GM23338 (cell line): ENCODE data around the gene L1CAM. TPM values are rescaled to one million over a fixed set of nuclear protein-coding genes. Genes with fewer than 3 reads are reported as not detected.

Experiments used
- ATAC-seq: fragments of 200-7000 bp; cut with Tn5 transposase; 3 replicates; pipeline ENCODE4 v1.9.1; 2020
- DNase-seq: peaks from one replicate; pipeline ENCODE4 v3.0.0-alpha.2; 2015; ENCODE audit warnings: low spot score
- H2AFZ ChIP-seq: fragments of 200-600 bp; sonication (generic); 2 replicates; pipeline ENCODE4 v1.8.0; 2016; ENCODE audit warnings: antibody characterized with exemption, mild to moderate bottlenecking, moderate library complexity
- H3F3A ChIP-seq: fragments of 200-600 bp; sonication (generic); replicated peaks from 2 replicates; pipeline ENCODE4 v1.8.0; 2017; ENCODE audit warnings: antibody characterized with exemption, mixed run types, low read depth
- H3K27ac ChIP-seq: fragments of 200-600 bp; sonication (generic); 2 replicates; pipeline ENCODE4 v1.6.1; 2016; ENCODE audit warnings: low read depth
- H3K27me3 ChIP-seq: fragments of 200-600 bp; sonication (generic); 2 replicates; pipeline ENCODE4 v1.8.0; 2016; ENCODE audit warnings: mild to moderate bottlenecking, mixed run types, moderate library complexity; ENCODE audit not compliant: insufficient read depth
- H3K36me3 ChIP-seq: fragments of 200-600 bp; sonication (generic); 2 replicates; pipeline ENCODE4 v1.8.0; 2016; ENCODE audit warnings: mild to moderate bottlenecking; ENCODE audit not compliant: insufficient read depth
- H3K4me1 ChIP-seq: fragments of 200-600 bp; sonication (generic); 2 replicates; pipeline ENCODE4 v1.8.0; 2016; ENCODE audit warnings: mild to moderate bottlenecking, moderate library complexity; ENCODE audit not compliant: insufficient read depth
- H3K4me2 ChIP-seq: fragments of 200-600 bp; sonication (generic); 2 replicates; pipeline ENCODE4 v1.7.1; 2017; ENCODE audit warnings: mixed run types
- H3K4me3 ChIP-seq: fragments of 200-600 bp; sonication (generic); 2 replicates; pipeline ENCODE4 v1.6.1; 2016; ENCODE audit warnings: mixed run types
- H3K79me2 ChIP-seq: fragments of 200-600 bp; sonication (generic); replicated peaks from 2 replicates; pipeline ENCODE4 v1.8.0; 2017; ENCODE audit warnings: mild to moderate bottlenecking; ENCODE audit not compliant: insufficient read depth
- H3K9me2 ChIP-seq: fragments of 200-600 bp; sonication (generic); 2 replicates; pipeline ENCODE4 v1.8.0; 2017; ENCODE audit not compliant: insufficient read depth
- H4K20me1 ChIP-seq: fragments of 200-600 bp; sonication (generic); replicated peaks from 2 replicates; pipeline ENCODE4 v1.8.0; 2017; ENCODE audit warnings: mild to moderate bottlenecking; ENCODE audit not compliant: insufficient read depth
- H3K27ac Mint-ChIP-seq: 2 replicates; pipeline ENCODE4 v1.8.0; 2020; ENCODE audit warnings: inconsistent platforms, mild to moderate bottlenecking, moderate library complexity, mixed read lengths
- H3K27me3 Mint-ChIP-seq: 3 replicates; pipeline ENCODE4 v1.8.0; 2022; ENCODE audit warnings: low read depth, mild to moderate bottlenecking, moderate library complexity, mixed read lengths, inconsistent platforms; ENCODE audit not compliant: insufficient read depth, poor library complexity
- H3K36me3 Mint-ChIP-seq: 3 replicates; pipeline ENCODE4 v1.8.0; 2021; ENCODE audit warnings: low read depth, mild to moderate bottlenecking, inconsistent platforms, moderate library complexity, mixed read lengths
- H3K4me1 Mint-ChIP-seq: 3 replicates; pipeline ENCODE4 v1.8.0; 2020; ENCODE audit warnings: mild to moderate bottlenecking, inconsistent platforms, mixed read lengths
- H3K4me3 Mint-ChIP-seq: 3 replicates; pipeline ENCODE4 v1.8.0; 2021; ENCODE audit warnings: moderate library complexity, mild to moderate bottlenecking, inconsistent platforms, mixed read lengths
- H3K9me3 Mint-ChIP-seq: 3 replicates; pipeline ENCODE4 v1.8.0; 2020; ENCODE audit warnings: moderate library complexity, mild to moderate bottlenecking, inconsistent platforms, mixed read lengths
- CREB1 ChIP-seq: fragments of 250-450 bp; sonication (Bioruptor Pico); IDR thresholded peaks from 2 replicates; pipeline ENCODE4 v1.5.0; 2020; ENCODE audit warnings: low read depth, mild to moderate bottlenecking, moderate library complexity
- ETS1 ChIP-seq: IDR thresholded peaks from 2 replicates; pipeline ENCODE4 v1.6.1; 2016; ENCODE audit warnings: antibody characterized with exemption
- EZH2 ChIP-seq: fragments of 200-600 bp; sonication (generic); IDR thresholded peaks from one replicate; pipeline ENCODE4 v1.8.0; 2017; ENCODE audit warnings: antibody characterized with exemption, mild to moderate bottlenecking, low read depth; ENCODE audit not compliant: unreplicated experiment
- EZH2phosphoT487 ChIP-seq: fragments of 200-600 bp; sonication (generic); IDR thresholded peaks from one replicate; pipeline ENCODE4 v1.8.1; 2018; ENCODE audit warnings: antibody characterized with exemption; ENCODE audit not compliant: unreplicated experiment
- JUNB ChIP-seq: IDR thresholded peaks from one replicate; pipeline ENCODE4 v1.6.1; 2016; ENCODE audit warnings: antibody characterized with exemption; ENCODE audit not compliant: unreplicated experiment
- NANOG ChIP-seq: IDR thresholded peaks from 2 replicates; pipeline ENCODE4 v1.6.1; 2016; ENCODE audit warnings: antibody characterized with exemption, borderline replicate concordance
- STAT1 ChIP-seq: IDR thresholded peaks from one replicate; pipeline ENCODE4 v1.6.1; 2016; ENCODE audit warnings: antibody characterized with exemption; ENCODE audit not compliant: unreplicated experiment
- ZNF331 ChIP-seq: fragments of 250-450 bp; sonication (Bioruptor Pico); IDR thresholded peaks from 2 replicates; pipeline ENCODE4 v1.5.0; 2020; ENCODE audit warnings: low read depth, mild to moderate bottlenecking, moderate library complexity
- polyA plus RNA-seq: library from polyadenylated mRNA; unstranded; fragments of >200 nt; fragmentation: Nextera tagmentation; extraction: Ambion mirVana; gene quantifications from 2 replicates; pipeline ENCODE4 v1.2.1, GENCODE V29; 2016
- total RNA-seq: library from RNA; depleted of rRNA; stranded (reverse); fragments of >200 nt; shearing (Covaris generic); gene quantifications from 2 replicates; pipeline ENCODE4 v1.2.3, GENCODE V29; 2014
- TF ChIP-seq, protein P1 (sequence below), 2 experiments: fragments of 200-600 bp in 1 of 2; sonication (generic) in 1 of 2; conservative IDR thresholded peaks; 2 replicates each; pipeline versions ENCODE4 v1.5.1 to v1.6.1; 2016 to 2017; ENCODE audit warnings: antibody characterized with exemption in 2 of 2, low read depth in 2 of 2, mild to moderate bottlenecking in 2 of 2, moderate library complexity in 1 of 2
- TF ChIP-seq, protein P2 (sequence below): fragments of 250-450 bp; sonication (Bioruptor Pico); IDR thresholded peaks from 2 replicates; pipeline ENCODE4 v1.5.0; 2020; ENCODE audit warnings: mild to moderate bottlenecking, moderate library complexity
- TF ChIP-seq, protein P3 (sequence below): IDR thresholded peaks from one replicate; pipeline ENCODE4 v1.6.1; 2018; ENCODE audit warnings: antibody characterized with exemption; ENCODE audit not compliant: unreplicated experiment

The L1CAM gene
- total and polyA plus RNA-seq, 2 experiments from 2014 or later, result 7.4 to 29.2 TPM

DNA sequence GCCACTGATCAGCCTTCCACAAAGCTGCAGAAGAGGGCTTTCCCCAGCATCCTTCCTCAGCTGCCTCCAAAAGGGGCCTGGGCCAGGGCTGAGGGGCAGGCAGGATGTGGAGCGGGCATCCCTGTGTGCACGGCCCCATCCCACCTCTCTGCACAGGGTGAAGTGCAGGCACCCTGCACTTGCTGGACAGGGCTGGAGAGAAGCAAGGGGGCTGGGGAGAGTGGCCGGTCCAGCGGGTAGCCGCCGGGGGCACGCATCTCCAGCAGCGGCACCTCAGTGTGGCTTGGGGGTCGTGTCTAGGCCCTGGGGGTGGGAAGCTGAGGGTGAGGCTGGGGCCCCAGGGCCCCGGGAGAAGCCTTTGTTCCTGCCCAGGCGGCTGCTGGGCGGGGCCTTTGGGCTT lies 21.5 kb upstream of the L1CAM start:
- no peak for ATAC-seq
- H3K27me3 ChIP-seq, result no peaks in the 10 kb centered on the region
- H3K4me1 ChIP-seq, result no peaks in the 10 kb centered on the region
- H3K9me2 ChIP-seq, result no peaks in the 10 kb centered on the region
- TF ChIP-seq EZH2phosphoT487 (no peak), STAT1 (no peak), EZH2 (no peak), ZNF331 (CRISPR knock-in tag) (no peak), ETS1 (no peak), JUNB (no peak), NANOG (no peak), CREB1 (no peak)
- TF ChIP-seq, protein P1, sequence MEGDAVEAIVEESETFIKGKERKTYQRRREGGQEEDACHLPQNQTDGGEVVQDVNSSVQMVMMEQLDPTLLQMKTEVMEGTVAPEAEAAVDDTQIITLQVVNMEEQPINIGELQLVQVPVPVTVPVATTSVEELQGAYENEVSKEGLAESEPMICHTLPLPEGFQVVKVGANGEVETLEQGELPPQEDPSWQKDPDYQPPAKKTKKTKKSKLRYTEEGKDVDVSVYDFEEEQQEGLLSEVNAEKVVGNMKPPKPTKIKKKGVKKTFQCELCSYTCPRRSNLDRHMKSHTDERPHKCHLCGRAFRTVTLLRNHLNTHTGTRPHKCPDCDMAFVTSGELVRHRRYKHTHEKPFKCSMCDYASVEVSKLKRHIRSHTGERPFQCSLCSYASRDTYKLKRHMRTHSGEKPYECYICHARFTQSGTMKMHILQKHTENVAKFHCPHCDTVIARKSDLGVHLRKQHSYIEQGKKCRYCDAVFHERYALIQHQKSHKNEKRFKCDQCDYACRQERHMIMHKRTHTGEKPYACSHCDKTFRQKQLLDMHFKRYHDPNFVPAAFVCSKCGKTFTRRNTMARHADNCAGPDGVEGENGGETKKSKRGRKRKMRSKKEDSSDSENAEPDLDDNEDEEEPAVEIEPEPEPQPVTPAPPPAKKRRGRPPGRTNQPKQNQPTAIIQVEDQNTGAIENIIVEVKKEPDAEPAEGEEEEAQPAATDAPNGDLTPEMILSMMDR (conservative IDR thresholded peaks at IDR 0.05; ENCODE audit: low read depth in 2 of 2), result no peak
- TF ChIP-seq, protein P2, sequence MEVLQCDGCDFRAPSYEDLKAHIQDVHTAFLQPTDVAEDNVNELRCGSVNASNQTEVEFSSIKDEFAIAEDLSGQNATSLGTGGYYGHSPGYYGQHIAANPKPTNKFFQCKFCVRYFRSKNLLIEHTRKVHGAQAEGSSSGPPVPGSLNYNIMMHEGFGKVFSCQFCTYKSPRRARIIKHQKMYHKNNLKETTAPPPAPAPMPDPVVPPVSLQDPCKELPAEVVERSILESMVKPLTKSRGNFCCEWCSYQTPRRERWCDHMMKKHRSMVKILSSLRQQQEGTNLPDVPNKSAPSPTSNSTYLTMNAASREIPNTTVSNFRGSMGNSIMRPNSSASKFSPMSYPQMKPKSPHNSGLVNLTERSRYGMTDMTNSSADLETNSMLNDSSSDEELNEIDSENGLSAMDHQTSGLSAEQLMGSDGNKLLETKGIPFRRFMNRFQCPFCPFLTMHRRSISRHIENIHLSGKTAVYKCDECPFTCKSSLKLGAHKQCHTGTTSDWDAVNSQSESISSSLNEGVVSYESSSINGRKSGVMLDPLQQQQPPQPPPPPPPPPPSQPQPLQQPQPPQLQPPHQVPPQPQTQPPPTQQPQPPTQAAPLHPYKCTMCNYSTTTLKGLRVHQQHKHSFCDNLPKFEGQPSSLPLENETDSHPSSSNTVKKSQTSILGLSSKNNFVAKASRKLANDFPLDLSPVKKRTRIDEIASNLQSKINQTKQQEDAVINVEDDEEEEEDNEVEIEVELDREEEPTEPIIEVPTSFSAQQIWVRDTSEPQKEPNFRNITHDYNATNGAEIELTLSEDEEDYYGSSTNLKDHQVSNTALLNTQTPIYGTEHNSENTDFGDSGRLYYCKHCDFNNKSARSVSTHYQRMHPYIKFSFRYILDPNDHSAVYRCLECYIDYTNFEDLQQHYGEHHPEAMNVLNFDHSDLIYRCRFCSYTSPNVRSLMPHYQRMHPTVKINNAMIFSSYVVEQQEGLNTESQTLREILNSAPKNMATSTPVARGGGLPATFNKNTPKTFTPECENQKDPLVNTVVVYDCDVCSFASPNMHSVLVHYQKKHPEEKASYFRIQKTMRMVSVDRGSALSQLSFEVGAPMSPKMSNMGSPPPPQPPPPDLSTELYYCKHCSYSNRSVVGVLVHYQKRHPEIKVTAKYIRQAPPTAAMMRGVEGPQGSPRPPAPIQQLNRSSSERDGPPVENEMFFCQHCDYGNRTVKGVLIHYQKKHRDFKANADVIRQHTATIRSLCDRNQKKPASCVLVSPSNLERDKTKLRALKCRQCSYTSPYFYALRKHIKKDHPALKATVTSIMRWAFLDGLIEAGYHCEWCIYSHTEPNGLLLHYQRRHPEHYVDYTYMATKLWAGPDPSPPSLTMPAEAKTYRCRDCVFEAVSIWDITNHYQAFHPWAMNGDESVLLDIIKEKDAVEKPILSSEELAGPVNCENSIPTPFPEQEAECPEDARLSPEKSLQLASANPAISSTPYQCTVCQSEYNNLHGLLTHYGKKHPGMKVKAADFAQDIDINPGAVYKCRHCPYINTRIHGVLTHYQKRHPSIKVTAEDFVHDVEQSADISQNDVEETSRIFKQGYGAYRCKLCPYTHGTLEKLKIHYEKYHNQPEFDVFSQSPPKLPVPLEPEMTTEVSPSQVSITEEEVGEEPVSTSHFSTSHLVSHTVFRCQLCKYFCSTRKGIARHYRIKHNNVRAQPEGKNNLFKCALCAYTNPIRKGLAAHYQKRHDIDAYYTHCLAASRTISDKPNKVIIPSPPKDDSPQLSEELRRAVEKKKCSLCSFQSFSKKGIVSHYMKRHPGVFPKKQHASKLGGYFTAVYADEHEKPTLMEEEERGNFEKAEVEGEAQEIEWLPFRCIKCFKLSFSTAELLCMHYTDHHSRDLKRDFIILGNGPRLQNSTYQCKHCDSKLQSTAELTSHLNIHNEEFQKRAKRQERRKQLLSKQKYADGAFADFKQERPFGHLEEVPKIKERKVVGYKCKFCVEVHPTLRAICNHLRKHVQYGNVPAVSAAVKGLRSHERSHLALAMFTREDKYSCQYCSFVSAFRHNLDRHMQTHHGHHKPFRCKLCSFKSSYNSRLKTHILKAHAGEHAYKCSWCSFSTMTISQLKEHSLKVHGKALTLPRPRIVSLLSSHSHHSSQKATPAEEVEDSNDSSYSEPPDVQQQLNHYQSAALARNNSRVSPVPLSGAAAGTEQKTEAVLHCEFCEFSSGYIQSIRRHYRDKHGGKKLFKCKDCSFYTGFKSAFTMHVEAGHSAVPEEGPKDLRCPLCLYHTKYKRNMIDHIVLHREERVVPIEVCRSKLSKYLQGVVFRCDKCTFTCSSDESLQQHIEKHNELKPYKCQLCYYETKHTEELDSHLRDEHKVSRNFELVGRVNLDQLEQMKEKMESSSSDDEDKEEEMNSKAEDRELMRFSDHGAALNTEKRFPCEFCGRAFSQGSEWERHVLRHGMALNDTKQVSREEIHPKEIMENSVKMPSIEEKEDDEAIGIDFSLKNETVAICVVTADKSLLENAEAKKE, result no peak
- TF ChIP-seq, protein P3, sequence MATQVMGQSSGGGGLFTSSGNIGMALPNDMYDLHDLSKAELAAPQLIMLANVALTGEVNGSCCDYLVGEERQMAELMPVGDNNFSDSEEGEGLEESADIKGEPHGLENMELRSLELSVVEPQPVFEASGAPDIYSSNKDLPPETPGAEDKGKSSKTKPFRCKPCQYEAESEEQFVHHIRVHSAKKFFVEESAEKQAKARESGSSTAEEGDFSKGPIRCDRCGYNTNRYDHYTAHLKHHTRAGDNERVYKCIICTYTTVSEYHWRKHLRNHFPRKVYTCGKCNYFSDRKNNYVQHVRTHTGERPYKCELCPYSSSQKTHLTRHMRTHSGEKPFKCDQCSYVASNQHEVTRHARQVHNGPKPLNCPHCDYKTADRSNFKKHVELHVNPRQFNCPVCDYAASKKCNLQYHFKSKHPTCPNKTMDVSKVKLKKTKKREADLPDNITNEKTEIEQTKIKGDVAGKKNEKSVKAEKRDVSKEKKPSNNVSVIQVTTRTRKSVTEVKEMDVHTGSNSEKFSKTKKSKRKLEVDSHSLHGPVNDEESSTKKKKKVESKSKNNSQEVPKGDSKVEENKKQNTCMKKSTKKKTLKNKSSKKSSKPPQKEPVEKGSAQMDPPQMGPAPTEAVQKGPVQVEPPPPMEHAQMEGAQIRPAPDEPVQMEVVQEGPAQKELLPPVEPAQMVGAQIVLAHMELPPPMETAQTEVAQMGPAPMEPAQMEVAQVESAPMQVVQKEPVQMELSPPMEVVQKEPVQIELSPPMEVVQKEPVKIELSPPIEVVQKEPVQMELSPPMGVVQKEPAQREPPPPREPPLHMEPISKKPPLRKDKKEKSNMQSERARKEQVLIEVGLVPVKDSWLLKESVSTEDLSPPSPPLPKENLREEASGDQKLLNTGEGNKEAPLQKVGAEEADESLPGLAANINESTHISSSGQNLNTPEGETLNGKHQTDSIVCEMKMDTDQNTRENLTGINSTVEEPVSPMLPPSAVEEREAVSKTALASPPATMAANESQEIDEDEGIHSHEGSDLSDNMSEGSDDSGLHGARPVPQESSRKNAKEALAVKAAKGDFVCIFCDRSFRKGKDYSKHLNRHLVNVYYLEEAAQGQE, result no peak
- H3K27ac ChIP-seq, result no peak overlapping the region
- no peak overlapping the region for H3K4me2 ChIP-seq
- H3K79me2 ChIP-seq, result no peaks in the 10 kb centered on the region
- H3K27ac Mint-ChIP-seq, result no peak overlapping the region
- H3K4me3 ChIP-seq, result no peak overlapping the region
- H3K36me3 Mint-ChIP-seq, result peaks cover 6% of the 10 kb centered on the region; the same call in 2 of the 3 replicates
- no peak overlapping the region for H3K4me3 Mint-ChIP-seq
- no peaks in the 10 kb centered on the region for H3F3A ChIP-seq
- no peaks in the 10 kb centered on the region for H3K36me3 ChIP-seq
- H3K27me3 Mint-ChIP-seq, result peaks cover 7% of the 10 kb centered on the region
- no peaks in the 10 kb centered on the region for H4K20me1 ChIP-seq
- DNase-seq, result no peak
- H3K9me3 Mint-ChIP-seq, result no peaks in the 10 kb centered on the region
- H3K4me1 Mint-ChIP-seq, result peaks cover 12% of the 10 kb centered on the region; the same call in 2 of the 3 replicates
- H2AFZ ChIP-seq, result no peak overlapping the region
